ENCODE data around the gene GLIS2.

Gene GLIS2

GRCh38 chr16:4369007-4369733 is 53.3 kb downstream of the GLIS2 start:
- H3K4me3 ChIP-seq (ENCODE audit: low read depth, low read length): no peak overlapping the region
- TF ChIP-seq CTCF (IDR thresholded peaks at IDR 0.05; ENCODE audit: borderline replicate concordance, insufficient read depth, low read depth, low read length): no peak

GRCh38 chr16:4370151-4370550 is 54.3 kb downstream of the GLIS2 start:
- H3K4me3 ChIP-seq (ENCODE audit: low read depth, low read length): no peak overlapping the region
- no peak for TF ChIP-seq CTCF (IDR thresholded peaks at IDR 0.05; ENCODE audit: borderline replicate concordance, insufficient read depth, low read depth, low read length)

GRCh38 chr16:4370570-4371356 is 54.9 kb downstream of the GLIS2 start:
- no peak for TF ChIP-seq CTCF (IDR thresholded peaks at IDR 0.05; ENCODE audit: borderline replicate concordance, insufficient read depth, low read depth, low read length)
- no peak overlapping the region for H3K4me3 ChIP-seq (ENCODE audit: low read depth, low read length)

- no peak for TF ChIP-seq CTCF (IDR thresholded peaks at IDR 0.05; ENCODE audit: borderline replicate concordance, insufficient read depth, low read depth, low read length)
- no peak within 1 kb of the TSS for H3K4me3 ChIP-seq (ENCODE audit: low read depth, low read length)
These were observed 55.6 kb downstream of the GLIS2 start, which contains the start of gene VASN for GRCh38 chr16:4371357-4372000. TSS of gene VASN (plus strand) at chr16:4371848. CDS start at chr16:4380878, 9,030 bp downstream.

GRCh38 chr16:4372001-4372577 is 56.2 kb downstream of the GLIS2 start:
- no peak for TF ChIP-seq CTCF (IDR thresholded peaks at IDR 0.05; ENCODE audit: borderline replicate concordance, insufficient read depth, low read depth, low read length)
- H3K4me3 ChIP-seq (ENCODE audit: low read depth, low read length): no peak overlapping the region

GRCh38 chr16:4372578-4373355 is 56.9 kb downstream of the GLIS2 start:
- no peak for TF ChIP-seq CTCF (IDR thresholded peaks at IDR 0.05; ENCODE audit: borderline replicate concordance, insufficient read depth, low read depth, low read length)
- no peak overlapping the region for H3K4me3 ChIP-seq (ENCODE audit: low read depth, low read length)

Data from GM12875 (cell line).